ENCODE data around the gene EFHC2. TPM values are rescaled to one million over a fixed set of nuclear protein-coding genes. Genes with fewer than 3 reads are reported as not detected.

EFHC2 gene
- total RNA-seq, 4 donors from 2014 or later: 1.6 TPM; not detected in 2

GRCh38 chrX:44105228-44105913 lies 238.1 kb downstream of the EFHC2 start:
- no peak overlapping the region for H3K4me3 ChIP-seq
- 63 to 66% methylated on average over 5 to 12 of the region's 12 CpGs for WGBS, 2 donors (ENCODE audit: low coverage in 1 of 2)
- no peak for TF ChIP-seq POLR2AphosphoS5 (IDR thresholded peaks at IDR 0.05)
- no peak for TF ChIP-seq EP300 (IDR thresholded peaks at IDR 0.05; ENCODE audit: low read depth)
- DNase-seq: no peak
- H3K27ac ChIP-seq: no peak overlapping the region
- in situ Hi-C loops (cut with MboI; ENCODE audit: low pct_ligation_motif_present in 1 of 4, low pct_unique_long_range_greater_than_20kb in 1 of 4, low sequenced_read_pairs in 3 of 4): no loop called here
- no peaks in the 10 kb centered on the region for H3K9me3 ChIP-seq
- intact Hi-C loops (cut with DNase I; ENCODE audit: low total_unique reads): no loop called here
- no peaks in the 10 kb centered on the region for H3K4me1 ChIP-seq
- no peaks in the 10 kb centered on the region for H3K27me3 ChIP-seq
- H3K36me3 ChIP-seq: no peaks in the 10 kb centered on the region

- Histone ChIP-seq H3K27me3 (no peaks in the 10 kb centered on the region), H3K4me3 (no peak overlapping the region), H3K9me3 (no peaks in the 10 kb centered on the region), H3K4me1 (no peaks in the 10 kb centered on the region), H3K27ac (no peak overlapping the region), H3K36me3 (no peaks in the 10 kb centered on the region)
- intact Hi-C loops (cut with DNase I; ENCODE audit: low total_unique reads) (no loop called here), in situ Hi-C loops (cut with MboI; ENCODE audit: low pct_ligation_motif_present in 1 of 4, low pct_unique_long_range_greater_than_20kb in 1 of 4, low sequenced_read_pairs in 3 of 4) (no loop called here)
- 82% methylated on average over 3 of the region's 3 CpGs; no CpG with 5 or more reads in 1 of the 2 donors for WGBS, 2 donors (ENCODE audit: low coverage in 1 of 2)
- TF ChIP-seq POLR2A (IDR thresholded peaks at IDR 0.05) (no peak), POLR2AphosphoS5 (IDR thresholded peaks at IDR 0.05) (no peak), CTCF (IDR thresholded peaks at IDR 0.05) (no peak), EP300 (IDR thresholded peaks at IDR 0.05; ENCODE audit: low read depth) (no peak)
- no peak for DNase-seq
Measured at GRCh38 chrX:44104699-44105098, 238.8 kb downstream of the EFHC2 start.

- 71 to 80% methylated on average over 1 to 3 of the region's 3 CpGs for WGBS, 2 donors (ENCODE audit: low coverage in 1 of 2)
- no peaks in the 10 kb centered on the region for H3K9me3 ChIP-seq
- in situ Hi-C loops (cut with MboI; ENCODE audit: low pct_ligation_motif_present in 1 of 4, low pct_unique_long_range_greater_than_20kb in 1 of 4, low sequenced_read_pairs in 3 of 4): no loop called here
- no peaks in the 10 kb centered on the region for H3K36me3 ChIP-seq
- no peaks in the 10 kb centered on the region for H3K27me3 ChIP-seq
- no peak overlapping the region for H3K27ac ChIP-seq
- intact Hi-C loops (cut with DNase I; ENCODE audit: low total_unique reads): no loop called here
- no peak overlapping the region for H3K4me3 ChIP-seq
- TF ChIP-seq POLR2A (IDR thresholded peaks at IDR 0.05) (no peak), EP300 (IDR thresholded peaks at IDR 0.05; ENCODE audit: low read depth) (no peak), POLR2AphosphoS5 (IDR thresholded peaks at IDR 0.05) (no peak), CTCF (IDR thresholded peaks at IDR 0.05) (no peak)
- no peak for DNase-seq
- H3K4me1 ChIP-seq: no peaks in the 10 kb centered on the region
Measured at GRCh38 chrX:44101281-44101680, 242.2 kb downstream of the EFHC2 start.

- Histone ChIP-seq H3K4me3 (no peak overlapping the region), H3K4me1 (no peaks in the 10 kb centered on the region), H3K9me3 (no peaks in the 10 kb centered on the region), H3K27ac (no peak overlapping the region), H3K27me3 (no peaks in the 10 kb centered on the region), H3K36me3 (no peaks in the 10 kb centered on the region)
- in situ Hi-C loops (cut with MboI; ENCODE audit: low pct_ligation_motif_present in 1 of 4, low pct_unique_long_range_greater_than_20kb in 1 of 4, low sequenced_read_pairs in 3 of 4): no loop called here
- TF ChIP-seq POLR2A (IDR thresholded peaks at IDR 0.05): no peak
- no peak for TF ChIP-seq EP300 (IDR thresholded peaks at IDR 0.05; ENCODE audit: low read depth)
- no peak for TF ChIP-seq CTCF (IDR thresholded peaks at IDR 0.05)
- no peak for TF ChIP-seq POLR2AphosphoS5 (IDR thresholded peaks at IDR 0.05)
- 78% methylated on average over 2 of the region's 2 CpGs; no CpG with 5 or more reads in 1 of the 2 donors for WGBS, 2 donors (ENCODE audit: low coverage in 1 of 2)
- DNase-seq: no peak
- intact Hi-C loops (cut with DNase I; ENCODE audit: low total_unique reads): no loop called here
Measured at GRCh38 chrX:44099366-44099765, 244.1 kb downstream of the EFHC2 start.

Other genes with a start within 250 kb of the EFHC2 start
- gene FUNDC1, start 199.2 kb upstream of the EFHC2 start, total RNA-seq: 1 to 10 TPM in 3 of 4 donors, under 1 TPM in 1; 1.00 to 9.1 (median 5.3) TPM

Measured in transverse colon (tissue), 4 donors.